ENCODE data around the gene TRAF2. TPM values are rescaled to one million over a fixed set of nuclear protein-coding genes. Genes with fewer than 3 reads are reported as not detected.

The TRAF2 gene
- total and polyA plus RNA-seq, 2 of the 13 experiments (the other 11 are each of a cell fraction or from before 2014, with no cell fraction given): 12.4 to 13.6 TPM

GRCh38 chr9:136944519-136945332, 58.4 kb downstream of the TRAF2 start, which contains the start of the genes C8G and FBXW5 (continued):
- TF ChIP-seq FOXA1 (IDR thresholded peaks at IDR 0.05) (no peak), FOXA1 (CRISPR knock-in tag; IDR thresholded peaks at IDR 0.05) (0 out of 2 replicates have a peak, but pooled peaks have one; percentile 17), ZNF512B (CRISPR knock-in tag; IDR thresholded peaks at IDR 0.05; ENCODE audit: borderline replicate concordance) (no peak), PHF8 (CRISPR knock-in tag; IDR thresholded peaks at IDR 0.05) (no peak), ZKSCAN1 (IDR thresholded peaks at IDR 0.05; ENCODE audit: low read length) (0 out of 2 replicates have a peak, but pooled peaks have one; percentile 36), PAX8 (CRISPR knock-in tag; IDR thresholded peaks at IDR 0.05; ENCODE audit: borderline replicate concordance) (0 out of 2 replicates have a peak, but pooled peaks have one; percentile 17), SAFB2 (CRISPR knock-in tag; IDR thresholded peaks at IDR 0.05; ENCODE audit: borderline replicate concordance, low read depth) (no peak; the same call in 1 of the 2 replicates), ATF7 (IDR thresholded peaks at IDR 0.05) (no peak), ATF7 (CRISPR knock-in tag; IDR thresholded peaks at IDR 0.05) (no peak), ZNF782 (CRISPR knock-in tag; IDR thresholded peaks at IDR 0.05; ENCODE audit: borderline replicate concordance) (peak; percentile 47; the same call in 1 of the 2 replicates), TCF12 (IDR thresholded peaks at IDR 0.05) (no peak), TCF12 (CRISPR knock-in tag; IDR thresholded peaks at IDR 0.05) (no peak), GLMP (CRISPR knock-in tag; IDR thresholded peaks at IDR 0.05; ENCODE audit: borderline replicate concordance) (no peak), BRF2 (CRISPR knock-in tag; IDR thresholded peaks at IDR 0.05) (no peak), ZNF20 (CRISPR knock-in tag; IDR thresholded peaks at IDR 0.05) (no peak), HNRNPLL (IDR thresholded peaks at IDR 0.05; ENCODE audit: low read depth, low read length, poor library complexity, severe bottlenecking) (peak; percentile 60), SOX13 (IDR thresholded peaks at IDR 0.05) (no peak), SOX13 (CRISPR knock-in tag; conservative IDR thresholded peaks at IDR 0.05 in 1 of 2, IDR thresholded peaks at IDR 0.05 in 1 of 2) (no peak; a peak in 1 of 4 replicates), FIP1L1 (IDR thresholded peaks at IDR 0.05; ENCODE audit: borderline replicate concordance, insufficient read depth, low read depth, low read length) (no peak), IKZF1 (IDR thresholded peaks at IDR 0.05) (no peak), SNRNP70 (IDR thresholded peaks at IDR 0.05; ENCODE audit: low read depth, low read length) (no peak), CSRNP1 (CRISPR knock-in tag; IDR thresholded peaks at IDR 0.05) (no peak), ZNF713 (CRISPR knock-in tag; IDR thresholded peaks at IDR 0.05) (no peak)
